Measurements from ENCODE around the gene LRRN2. TPM values are rescaled to one million over a fixed set of nuclear protein-coding genes. Genes with fewer than 3 reads are reported as not detected.
A peak's percentile ranks its signal among the peaks of the same experiment; 100 is the strongest.

Gene LRRN2
- total and polyA plus RNA-seq, 2 of the 8 experiments (the other 6 are each of a cell fraction or from before 2014, with no cell fraction given): 1.8 to 2.3 TPM

DNA sequence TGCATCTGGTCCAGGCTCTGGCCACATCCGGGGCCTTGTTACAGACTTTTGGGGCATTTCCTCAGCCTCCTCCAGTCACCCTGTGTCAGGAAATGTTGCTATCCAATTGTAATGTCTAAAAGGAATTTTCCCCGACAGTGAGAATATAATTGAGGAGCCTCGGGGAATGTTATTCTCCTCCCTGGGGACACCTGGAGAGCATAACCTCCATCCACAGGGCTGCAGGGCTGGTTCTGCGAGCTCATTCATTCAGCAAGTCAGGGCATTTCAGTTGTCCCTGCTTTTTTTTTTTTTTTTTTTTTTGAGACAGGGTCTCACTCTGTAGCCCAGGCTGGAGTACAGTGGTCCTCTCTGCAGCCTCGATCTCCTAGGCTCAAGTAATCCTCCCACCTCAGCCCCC is 96.7 kb downstream of the LRRN2 start:
- H2BK20ac ChIP-seq (ENCODE audit: low read length): 0 out of 2 replicates have a peak overlapping the region, but pooled peaks have one; percentile 67
- peaks cover 6 to 14% (median 9%) of the 10 kb centered on the region in 4 experiments for H3K4me1 ChIP-seq (replicated peaks in 1 of 4; ENCODE audit: control insufficient read depth in 3 of 4, insufficient read depth in 4 of 4, low read length in 3 of 4)
- POLR2A ChIA-PET (ENCODE audit: partially characterized antibody): interaction anchor here (1.0 to 2.0 kb wide), 2 partner anchors 14 to 15 kb away, joined by 3 to 7 read pairs; no protein-coding TSS in a partner anchor
- H2BK5ac ChIP-seq (ENCODE audit: low read depth, low read length): no peak overlapping the region
- no peak overlapping the region for H3K4me2 ChIP-seq (ENCODE audit: insufficient read depth in 1 of 2, low read depth in 2 of 2, low read length in 2 of 2)
- TF ChIP-seq ZNF274 (IDR thresholded peaks at IDR 0.05; ENCODE audit: borderline replicate concordance, extremely low read depth, low read length): no peak
- no peak for TF ChIP-seq NRF1 (IDR thresholded peaks at IDR 0.05; ENCODE audit: low read depth, low read length)
- no peak for TF ChIP-seq BCL11A (IDR thresholded peaks at IDR 0.05; ENCODE audit: low read depth in 2 of 2, low read length in 2 of 2)
- no peak for TF ChIP-seq CEBPB (IDR thresholded peaks at IDR 0.05; ENCODE audit: low read depth, low read length)
- no peak for TF ChIP-seq EP300 (IDR thresholded peaks at IDR 0.05; ENCODE audit: borderline replicate concordance in 1 of 2, low read depth in 2 of 2, low read length in 2 of 2)
- no peak for TF ChIP-seq TBP (IDR thresholded peaks at IDR 0.05; ENCODE audit: low read depth, low read length)
- no peak overlapping the region for H4K8ac ChIP-seq (ENCODE audit: extremely low read depth, insufficient read depth, low read length)
- no peak overlapping the region for H2AFZ ChIP-seq (ENCODE audit: low read length)
- H4K91ac ChIP-seq (replicated peaks; ENCODE audit: insufficient read length, low read length): no peak overlapping the region
- WGBS, 2 experiments (ENCODE audit: extremely low coverage in 1 of 2, insufficient coverage in 1 of 2, insufficient read length in 1 of 2, insufficient replicate concordance in 2 of 2, low coverage in 1 of 2, low lambda C conversion rate in 2 of 2, missing lambda C conversion rate in 1 of 2): 52% methylated on average over 4 of the region's 5 CpGs; no CpG with 5 or more reads in 1 of the 2 experiments
- H4K5ac ChIP-seq (ENCODE audit: insufficient read length, low read depth, low read length): no peak overlapping the region
- no peak for FAIRE-seq
- no peak overlapping the region for H3K4me3 ChIP-seq (ENCODE audit: extremely low read depth in 1 of 4, insufficient read depth in 2 of 4, low read depth in 3 of 4, low read length in 4 of 4)
- CTCF ChIA-PET (ENCODE audit: partially characterized antibody): interaction anchor here (0.9 to 2.2 kb wide), 15 partner anchors 8 to 218 kb away, joined by 3 to 10 read pairs (median 4); no protein-coding TSS in a partner anchor
- no peak overlapping the region for H3K14ac ChIP-seq (ENCODE audit: insufficient read length)
- H2BK12ac ChIP-seq (ENCODE audit: low read depth, low read length): peak overlapping the region; percentile 27; the same call in 1 of the 2 replicates
- no peaks in the 10 kb centered on the region for H3K36me3 ChIP-seq (ENCODE audit: control insufficient read depth in 2 of 4, insufficient read depth in 4 of 4, low read length in 3 of 4)
- DNase-seq (ENCODE audit: low read depth in 1 of 2, low spot score in 2 of 2): no peak
- no peak overlapping the region for H3K27ac ChIP-seq (ENCODE audit: low read depth, low read length)
- H2BK120ac ChIP-seq (replicated peaks; ENCODE audit: low read depth, low read length): no peak overlapping the region
- H3K9ac ChIP-seq (replicated peaks in 1 of 4; ENCODE audit: extremely low read depth in 1 of 4, low read depth in 3 of 4, low read length in 3 of 4): no peak overlapping the region
- H2BK15ac ChIP-seq (ENCODE audit: low read length): 0 out of 2 replicates have a peak overlapping the region, but pooled peaks have one; percentile 81
- no peak overlapping the region for H2AK5ac ChIP-seq (ENCODE audit: low read depth, low read length)
- no peak overlapping the region for H3K56ac ChIP-seq (replicated peaks; ENCODE audit: insufficient read length, low read depth, low read length)
- H3K18ac ChIP-seq (ENCODE audit: extremely low read depth, low read length): no peak overlapping the region
- H3K79me1 ChIP-seq (ENCODE audit: low read depth, low read length): no peaks in the 10 kb centered on the region
- H3K27me3 ChIP-seq (replicated peaks in 1 of 4; ENCODE audit: control insufficient read depth in 3 of 4, extremely low read depth in 1 of 4, insufficient read depth in 3 of 4, low read length in 3 of 4): no peaks in the 10 kb centered on the region
- no peak overlapping the region for H3K23ac ChIP-seq (ENCODE audit: insufficient read length)
- H3K9me3 ChIP-seq (ENCODE audit: insufficient read depth in 2 of 2, low read depth in 1 of 2, low read length in 1 of 2): no peaks in the 10 kb centered on the region
- no peaks in the 10 kb centered on the region for H3K23me2 ChIP-seq (ENCODE audit: low read depth, low read length)
- no peaks in the 10 kb centered on the region for H3K79me2 ChIP-seq (ENCODE audit: control insufficient read depth in 1 of 2, insufficient read depth in 2 of 2, low read length in 2 of 2)
- no peaks in the 10 kb centered on the region for H4K20me1 ChIP-seq (replicated peaks in 1 of 2; ENCODE audit: control insufficient read depth in 1 of 2, insufficient read depth in 2 of 2, low read length in 2 of 2)
- H3K4ac ChIP-seq (replicated peaks; ENCODE audit: insufficient read length, low read depth, low read length): no peak overlapping the region
